Eye (tissue), 1 donor: ENCODE data around the gene CD72.
"Not testable (repeated sequence)": the region's sequence is repeated elsewhere in the genome, so short reads cannot be mapped to it uniquely, and the experiment has no call there.

ENCODE experiments used
- DNase-seq: peaks from one replicate; pipeline ENCODE4 v3.0.0-alpha.2; 2015

The CD72 gene

DNA sequence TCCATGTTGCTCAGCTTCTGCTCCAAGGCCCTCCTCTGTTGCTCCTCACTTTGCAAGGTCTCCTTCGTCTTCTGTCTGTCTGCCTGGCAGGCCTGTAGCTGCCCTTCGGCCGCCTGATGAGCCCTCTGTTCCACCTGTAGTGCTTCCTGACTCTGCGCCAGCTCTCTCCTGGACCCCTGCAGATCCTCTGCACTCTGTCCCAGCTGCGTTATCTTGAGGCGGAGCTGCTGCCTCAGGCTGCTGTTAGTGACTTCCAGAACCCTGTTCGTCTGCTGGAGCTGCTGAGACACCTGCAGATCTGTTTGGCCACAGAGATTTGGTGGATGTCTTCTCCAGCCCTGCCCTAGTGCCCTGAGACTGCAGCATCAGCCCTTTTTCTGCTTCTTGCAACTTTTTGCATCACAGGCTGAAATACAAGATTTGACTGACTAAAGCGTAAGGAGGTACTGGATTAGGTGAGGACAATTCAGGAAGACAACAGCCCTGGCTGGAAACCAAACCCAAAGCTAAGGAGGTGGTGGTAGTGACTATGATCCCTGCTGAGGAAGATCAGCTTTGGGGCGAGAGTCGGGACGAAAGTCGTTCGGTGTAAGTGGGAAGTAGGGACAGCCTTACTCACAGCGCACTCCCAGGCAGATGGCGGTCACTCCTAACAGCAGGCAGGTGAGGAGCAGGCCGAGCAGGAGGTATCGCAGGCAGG, 2.1 kb downstream of the CD72 start:
- DNase-seq = peak; percentile 6

DNA sequence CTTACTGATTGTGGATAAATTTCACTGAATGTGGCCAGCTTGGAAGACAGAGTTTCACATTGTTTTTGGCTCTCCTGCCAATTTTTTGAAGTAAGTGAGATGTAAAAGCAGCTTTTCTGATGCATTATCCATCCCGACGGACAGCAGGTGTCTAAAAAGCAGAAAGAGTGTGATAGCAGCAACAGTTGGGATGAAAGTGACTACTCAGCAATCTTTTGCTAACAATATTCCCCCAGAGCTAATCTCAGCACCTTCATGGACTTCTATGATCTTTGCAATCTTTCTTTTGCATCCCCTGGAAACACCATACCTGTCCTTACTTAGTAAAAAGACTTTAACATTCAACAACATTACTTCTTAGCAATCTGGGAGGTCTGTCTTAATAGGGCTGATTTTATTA, 5.4 kb downstream of the CD72 start:
- DNase-seq = no peak

DNA sequence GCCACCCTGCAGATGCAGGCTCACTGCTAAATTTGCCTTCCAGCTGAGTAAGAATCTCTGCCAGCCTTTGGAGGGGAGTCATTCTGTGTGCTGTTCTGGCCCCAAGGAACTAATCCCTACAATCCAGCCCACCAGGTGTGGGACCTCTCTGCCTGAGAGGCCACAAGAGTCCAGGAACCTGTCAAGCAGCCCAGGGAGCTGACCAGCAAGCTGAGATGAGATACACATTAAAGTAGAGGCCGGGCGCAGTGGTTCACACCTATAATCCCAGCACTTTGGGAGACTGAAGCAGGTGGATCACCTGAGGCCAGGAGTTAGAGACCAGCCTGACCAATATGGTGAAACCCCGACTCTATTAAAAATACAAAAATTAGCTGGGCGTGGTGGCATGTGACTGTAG, 6.1 kb downstream of the CD72 start:
- not testable (repeated sequence) for DNase-seq

DNA sequence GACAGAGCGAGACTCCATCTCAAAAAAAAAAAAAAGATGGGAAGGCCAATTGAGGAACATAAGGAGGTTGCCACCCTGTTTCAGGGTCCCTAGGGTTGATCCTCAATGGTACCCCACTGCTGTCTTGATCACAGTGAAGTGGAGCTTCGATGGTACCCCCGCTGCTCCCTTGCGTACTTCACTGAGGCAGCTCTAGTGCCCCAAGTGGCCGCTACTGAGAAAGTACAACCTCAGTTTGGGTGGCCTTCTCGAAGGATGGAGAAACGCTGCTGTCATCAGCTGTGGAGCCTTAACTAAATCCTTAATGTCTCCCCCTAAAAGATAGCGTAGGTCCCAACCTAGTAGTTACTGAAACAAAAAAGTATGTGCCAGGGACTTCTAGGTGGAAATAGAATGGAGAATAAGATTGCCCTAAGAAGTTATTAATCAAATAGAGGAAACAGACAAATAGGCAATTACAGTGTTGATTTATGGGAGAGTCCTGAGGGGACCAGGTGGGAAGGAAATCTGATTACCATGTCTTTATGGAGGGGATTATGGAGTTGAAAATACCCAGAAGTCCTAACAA, 6.9 kb downstream of the CD72 start:
- peak; percentile 66 for DNase-seq

DNA sequence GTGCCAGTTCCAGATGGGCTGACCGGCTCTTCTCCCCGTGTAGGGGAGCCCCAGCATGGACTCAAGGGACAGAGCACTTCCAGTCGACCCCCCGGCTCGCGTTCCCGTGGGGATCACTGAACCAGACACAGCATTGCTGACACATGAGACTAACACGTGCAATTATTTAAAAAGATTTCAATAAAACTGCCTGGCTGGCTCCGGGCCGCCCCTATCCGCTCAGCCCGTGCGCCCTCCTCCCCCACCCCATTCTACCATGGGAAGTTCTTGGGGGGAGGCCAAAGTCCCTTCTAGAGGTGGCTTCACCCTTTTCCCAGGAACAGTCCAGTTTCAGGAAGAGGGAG, 8.4 kb downstream of the CD72 start:
- DNase-seq = no peak

DNA sequence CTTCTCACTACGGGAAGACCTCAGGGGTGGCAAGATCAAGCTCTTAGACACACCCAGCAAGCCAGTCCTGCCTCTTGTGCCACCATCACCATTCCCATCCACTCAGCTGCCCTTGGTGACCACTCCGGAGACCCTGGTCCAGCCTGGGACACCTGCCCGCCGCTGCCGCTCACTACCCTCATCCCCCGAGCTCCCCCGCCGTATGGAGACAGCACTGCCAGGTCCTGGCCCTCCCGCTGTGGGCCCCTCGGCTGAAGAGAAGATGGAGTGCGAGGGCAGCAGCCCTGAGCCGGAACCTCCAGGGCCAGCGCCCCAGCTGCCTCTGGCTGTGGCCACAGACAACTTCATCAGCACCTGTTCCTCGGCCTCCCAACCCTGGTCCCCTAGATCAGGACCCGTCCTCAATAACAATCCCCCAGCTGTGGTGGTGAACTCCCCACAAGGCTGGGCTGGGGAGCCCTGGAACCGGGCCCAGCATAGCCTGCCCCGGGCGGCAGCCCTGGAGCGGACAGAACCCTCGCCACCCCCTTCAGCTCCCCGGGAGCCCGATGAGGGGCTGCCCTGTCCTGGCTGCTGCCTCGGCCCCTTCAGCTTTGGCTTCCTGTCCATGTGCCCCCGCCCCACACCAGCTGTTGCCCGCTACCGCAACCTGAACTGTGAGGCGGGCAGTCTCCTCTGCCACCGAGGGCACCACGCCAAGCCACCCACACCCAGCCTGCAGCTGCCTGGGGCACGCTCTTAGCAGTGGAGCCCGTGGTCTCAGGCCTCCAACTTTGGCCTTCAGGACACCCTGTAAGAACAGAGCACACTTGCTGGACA, 9.0 kb downstream of the CD72 start:
- no peak for DNase-seq

DNA sequence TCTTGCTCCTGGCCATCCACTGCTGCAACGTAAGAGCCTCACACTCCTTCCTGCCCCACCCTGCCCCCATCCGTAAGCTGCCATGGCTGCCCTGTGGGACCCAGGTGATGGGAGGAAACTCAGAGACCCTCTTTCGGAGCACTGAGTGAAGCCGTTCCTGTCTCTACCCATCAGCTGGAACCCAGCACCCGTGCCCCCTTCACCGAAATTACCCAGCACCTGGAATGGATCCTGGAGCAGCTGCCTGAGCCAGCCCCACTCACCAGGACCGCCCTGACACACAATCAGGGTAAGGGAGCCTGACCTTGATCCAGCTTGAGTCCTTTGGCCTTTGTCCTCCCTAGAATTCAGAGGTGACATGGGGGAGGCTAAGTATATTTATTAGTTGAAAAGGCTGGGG, 10.0 kb downstream of the CD72 start:
- DNase-seq = no peak

DNA sequence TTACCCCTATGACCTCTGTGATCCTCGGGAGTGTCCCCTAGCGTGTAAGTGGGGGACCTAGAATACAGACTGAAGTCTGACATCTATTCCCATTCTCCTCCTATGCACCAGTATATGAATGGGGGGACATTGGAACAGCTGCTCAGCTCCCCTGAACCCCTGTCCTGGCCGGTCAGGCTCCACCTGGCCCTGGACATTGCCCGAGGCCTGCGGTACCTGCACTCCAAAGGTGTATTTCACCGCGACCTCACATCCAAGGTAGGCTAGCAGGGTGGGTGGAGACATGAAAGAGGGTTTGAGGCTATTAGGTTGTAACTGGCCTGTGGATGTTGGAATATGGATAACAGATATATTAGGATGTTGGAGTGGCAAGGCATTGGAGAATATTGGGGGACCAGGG, 11.5 kb downstream of the CD72 start:
- DNase-seq = no peak

DNA sequence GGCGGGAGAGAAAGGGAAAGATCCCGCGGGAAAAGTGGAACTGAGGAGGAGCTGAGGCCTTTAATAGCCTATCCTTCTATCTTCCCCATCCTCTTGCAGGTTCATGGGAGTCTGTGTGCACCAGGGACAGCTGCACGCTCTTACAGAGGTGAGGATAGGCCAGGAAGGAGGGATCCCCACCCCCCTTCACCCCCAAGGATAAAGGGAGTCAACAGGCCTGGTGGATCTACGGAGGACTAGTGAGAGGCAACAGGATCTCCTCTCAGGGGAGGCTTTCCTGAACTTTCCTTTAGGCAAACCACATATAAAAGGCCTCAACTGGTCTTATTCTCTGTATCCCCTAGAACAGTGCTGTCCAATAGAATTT, 12.1 kb downstream of the CD72 start:
- peak; percentile 39 for DNase-seq

DNA sequence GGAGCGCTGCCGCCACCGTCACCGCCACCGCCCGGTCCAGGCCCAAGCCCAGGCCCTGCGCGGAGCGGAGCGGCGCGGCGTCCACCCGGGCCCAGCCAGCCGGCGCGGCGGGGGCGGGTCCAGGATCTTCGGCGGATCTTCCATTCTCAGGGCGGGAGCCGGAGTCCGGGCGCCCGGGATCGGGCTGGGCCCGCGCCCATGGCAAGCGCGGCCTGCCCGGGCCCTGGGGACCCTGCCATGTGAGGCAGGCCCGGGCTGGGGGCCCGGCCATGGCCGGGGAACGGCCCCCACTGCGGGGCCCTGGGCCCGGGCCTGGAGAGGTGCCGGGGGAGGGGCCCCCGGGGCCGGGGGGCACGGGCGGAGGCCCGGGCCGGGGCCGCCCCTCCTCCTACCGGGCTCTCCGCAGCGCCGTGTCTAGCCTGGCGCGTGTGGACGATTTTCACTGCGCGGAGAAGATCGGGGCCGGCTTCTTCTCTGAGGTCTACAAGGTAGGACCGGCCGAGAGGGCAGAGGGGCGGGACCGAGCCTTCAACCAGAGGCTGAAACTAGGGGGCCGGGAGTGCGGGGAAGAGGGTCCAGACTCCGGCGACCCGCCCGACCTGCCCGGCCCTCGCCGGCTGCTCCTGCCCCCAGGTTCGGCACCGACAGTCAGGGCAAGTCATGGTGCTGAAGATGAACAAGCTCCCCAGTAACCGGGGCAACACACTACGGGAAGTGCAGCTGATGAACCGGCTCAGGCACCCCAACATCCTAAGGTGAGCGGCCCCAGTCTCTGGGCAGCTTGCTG, 12.7 kb downstream of the CD72 start:
- peak; percentile 37 for DNase-seq

DNA sequence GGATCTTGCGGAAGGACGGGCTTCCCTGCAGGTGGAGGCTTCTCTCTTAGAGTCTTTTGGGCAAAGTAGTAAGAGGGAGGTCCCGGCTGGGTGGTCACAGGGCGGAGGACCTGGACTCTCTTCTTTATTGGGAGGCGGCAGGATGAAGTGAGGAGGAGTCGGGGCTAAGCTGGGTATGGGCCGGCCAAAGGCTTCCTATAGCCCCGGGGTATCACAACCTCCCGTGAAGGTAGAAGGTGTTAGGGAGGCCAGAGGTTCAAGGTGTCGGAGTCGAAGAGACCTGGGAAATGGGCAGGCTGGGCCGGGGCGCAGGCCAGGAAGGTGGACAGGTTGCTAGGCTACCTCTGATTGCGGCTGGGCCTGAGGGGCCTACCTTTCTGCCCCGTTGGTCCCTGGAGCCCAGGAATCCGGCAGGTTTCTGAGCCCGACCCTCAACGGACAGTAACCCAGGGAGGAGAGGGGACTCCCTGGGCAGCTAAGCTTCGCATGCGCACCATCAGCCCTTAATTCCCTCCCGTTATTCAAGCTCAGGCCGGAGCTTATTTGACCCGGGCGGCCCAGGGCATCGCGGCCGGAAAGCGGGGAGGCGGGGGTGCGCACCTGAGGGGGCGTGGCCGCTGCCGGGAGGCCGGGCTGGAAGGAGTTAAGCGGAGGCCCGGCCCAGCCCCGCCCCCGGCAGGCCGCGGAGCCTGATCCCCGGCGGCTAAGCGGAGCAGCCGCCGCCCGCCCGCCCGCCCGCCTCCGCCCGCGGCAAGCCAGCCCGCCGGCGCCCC, 13.4 kb downstream of the CD72 start, which contains the start of gene TESK1:
Gene TESK1 (plus strand): TSS at position 685 of the 773 bp plus-strand sequence. CDS start 358 bp downstream, outside the sequence.
- peak; percentile 87 for DNase-seq

DNA sequence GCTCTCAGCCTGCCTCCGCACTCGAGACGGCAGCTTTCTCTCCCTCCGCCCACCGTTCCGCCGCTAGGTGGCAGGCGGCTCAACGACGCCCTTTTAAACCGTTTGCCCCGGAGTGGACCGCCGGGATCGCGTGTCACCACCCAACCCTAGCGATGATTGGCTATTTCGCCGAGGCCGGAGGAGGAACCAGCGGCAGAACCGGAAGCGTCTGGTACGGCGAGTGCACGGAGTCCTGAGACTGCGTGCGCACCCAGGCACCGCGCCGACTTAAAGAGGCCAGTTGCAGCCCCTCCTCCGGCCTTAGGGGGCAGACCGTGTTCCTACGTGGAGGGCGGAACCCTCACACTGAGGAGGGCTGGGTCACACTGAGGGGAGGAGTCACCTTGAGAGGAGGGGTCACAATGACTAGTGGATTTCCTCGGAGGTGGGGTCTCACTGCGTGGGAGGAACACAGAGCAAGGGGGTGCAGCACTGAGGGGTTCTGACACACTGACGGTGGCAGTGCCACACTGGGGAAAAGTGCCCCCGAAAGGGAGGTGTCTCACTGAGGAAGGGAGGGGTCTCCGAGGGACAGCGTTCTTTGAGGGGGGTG, 14.1 kb downstream of the CD72 start:
- DNase-seq = peak; percentile 100

DNA sequence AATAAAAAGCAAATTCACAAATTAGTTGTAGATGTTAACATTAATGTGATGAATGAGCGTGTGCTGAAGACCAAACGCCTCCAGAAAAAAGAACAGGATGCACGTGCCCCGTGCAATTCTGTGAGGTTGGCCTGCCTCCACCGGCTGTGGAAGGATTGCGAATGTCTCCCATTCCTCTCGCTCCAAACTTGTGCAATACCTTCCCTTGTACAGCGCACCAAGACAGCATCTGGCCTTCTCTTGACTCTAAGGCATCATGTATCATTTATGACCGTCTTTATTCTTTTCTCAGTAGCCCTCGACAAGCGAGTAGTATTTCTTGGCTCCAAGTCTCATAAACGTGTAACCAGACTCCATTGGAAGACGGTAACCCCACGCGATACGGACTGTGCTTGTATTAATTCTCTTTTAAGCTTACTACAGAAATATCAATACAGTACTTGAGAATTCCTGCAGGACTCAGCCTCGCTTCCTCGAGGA, 14.7 kb downstream of the CD72 start:
- no peak for DNase-seq

DNA sequence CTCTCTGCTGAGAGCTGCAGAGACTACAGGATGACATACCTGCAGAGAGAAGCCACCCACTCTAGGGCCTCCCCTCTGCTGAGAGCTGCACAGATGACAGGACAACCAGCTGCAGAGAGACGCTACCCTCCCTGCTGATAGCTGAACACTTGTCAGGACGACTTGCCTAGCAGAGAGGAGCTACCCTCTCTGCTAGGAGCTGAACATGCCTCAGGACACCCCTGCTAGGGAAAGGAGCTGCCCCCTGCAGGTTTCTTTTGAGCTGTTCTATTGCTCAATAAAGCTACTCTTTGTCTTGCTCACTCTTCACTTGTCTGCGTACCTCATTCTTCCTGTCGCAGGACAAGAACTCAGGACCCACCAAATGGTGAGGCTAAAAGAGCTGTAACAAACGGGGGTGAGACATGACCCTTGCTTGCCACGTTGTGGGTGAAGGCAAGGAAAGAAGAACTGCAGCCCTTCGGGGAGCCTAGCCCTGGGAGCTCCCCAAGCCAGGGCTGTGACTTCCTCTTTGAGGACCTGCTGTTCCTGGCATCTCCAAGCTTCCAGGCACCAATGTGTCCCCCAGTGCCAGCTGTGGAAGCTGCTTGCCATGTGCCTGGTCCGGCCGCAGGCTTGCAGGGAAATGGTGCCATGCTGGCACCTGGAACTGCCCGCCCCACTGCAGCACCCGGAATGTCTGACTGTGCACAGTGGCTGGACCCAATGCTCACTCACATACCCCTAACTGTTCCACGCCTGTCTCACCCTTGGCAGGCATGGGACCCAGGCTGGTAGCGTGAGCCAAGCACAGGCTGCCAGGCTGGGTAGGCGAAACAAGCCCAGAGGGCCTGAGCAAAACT, 18.2 kb downstream of the CD72 start:
- no peak for DNase-seq

DNA sequence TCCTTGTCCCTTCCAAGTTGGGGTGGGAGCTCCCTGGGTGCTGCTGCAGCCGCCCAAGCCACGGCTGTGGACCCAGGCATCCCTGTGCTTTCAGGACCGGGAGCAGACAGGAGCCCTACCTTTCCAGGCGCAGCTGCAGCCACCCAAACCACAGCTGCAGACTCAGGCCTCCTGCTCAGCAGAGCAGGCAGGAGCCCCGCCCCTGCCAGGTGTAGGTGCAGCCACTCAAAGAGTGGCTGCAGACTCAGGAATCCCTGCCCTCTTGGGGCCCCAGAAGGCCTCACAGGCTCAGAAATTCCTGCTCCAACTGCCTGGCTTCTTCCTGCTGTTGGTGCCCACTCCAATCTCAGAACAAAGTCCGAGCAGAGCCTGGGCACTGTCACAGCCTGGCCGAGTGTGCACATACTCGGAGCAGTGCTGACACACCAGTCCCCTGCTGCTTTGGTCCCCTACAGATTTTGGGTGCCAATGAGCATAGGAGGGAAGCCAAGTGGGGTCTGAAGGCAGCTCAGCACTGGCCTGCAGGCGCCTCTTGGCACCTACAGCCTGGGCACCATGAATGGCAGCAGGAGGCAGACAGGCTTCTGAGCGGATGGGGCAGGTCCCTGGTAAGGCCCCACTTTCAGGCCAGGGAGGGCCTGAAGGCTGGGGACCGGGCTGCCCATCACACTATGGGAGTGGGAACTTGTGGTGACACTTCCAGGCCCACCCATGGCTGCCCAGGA, 19.2 kb downstream of the CD72 start:
- DNase-seq = no peak

DNA sequence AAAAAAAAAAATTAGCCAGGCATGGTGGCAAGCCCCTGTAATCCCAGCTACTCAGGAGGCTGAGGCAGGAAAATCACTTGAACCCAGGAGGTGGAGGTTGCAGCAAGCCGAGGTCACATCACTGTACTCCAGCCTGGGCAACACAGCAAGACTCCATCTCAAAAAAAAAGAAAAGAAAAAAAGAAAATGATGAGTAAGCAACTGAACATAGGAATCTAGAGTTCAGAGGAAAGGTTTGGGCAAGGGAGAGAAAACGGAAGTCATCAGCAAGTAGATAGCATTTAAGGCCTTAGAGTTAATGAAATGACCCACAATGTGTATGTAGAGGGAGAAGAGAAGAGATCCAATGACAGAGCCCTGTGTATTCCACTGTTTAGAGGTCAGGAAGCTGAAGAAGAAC, 21.3 kb downstream of the CD72 start:
- DNase-seq = not testable (repeated sequence)

DNA sequence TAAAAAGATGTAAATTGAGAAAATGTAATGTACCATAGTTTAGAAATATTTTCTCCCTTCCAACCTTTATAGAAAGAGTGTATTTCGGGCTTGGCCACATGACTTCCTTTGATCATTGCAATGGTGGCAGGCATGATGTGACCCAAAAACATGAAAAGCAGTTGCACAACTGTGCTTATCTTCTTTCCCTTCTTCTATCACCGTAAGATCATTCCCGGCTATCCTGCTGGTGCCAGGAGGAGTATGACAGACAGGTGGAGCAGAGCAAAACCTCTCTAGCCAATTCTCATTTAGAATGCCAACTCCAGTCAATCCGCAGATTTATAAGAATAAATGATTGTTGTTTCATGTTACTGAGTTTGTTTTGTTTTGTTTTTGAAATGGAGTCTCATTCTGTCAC, 23.7 kb downstream of the CD72 start:
- no peak for DNase-seq

DNA sequence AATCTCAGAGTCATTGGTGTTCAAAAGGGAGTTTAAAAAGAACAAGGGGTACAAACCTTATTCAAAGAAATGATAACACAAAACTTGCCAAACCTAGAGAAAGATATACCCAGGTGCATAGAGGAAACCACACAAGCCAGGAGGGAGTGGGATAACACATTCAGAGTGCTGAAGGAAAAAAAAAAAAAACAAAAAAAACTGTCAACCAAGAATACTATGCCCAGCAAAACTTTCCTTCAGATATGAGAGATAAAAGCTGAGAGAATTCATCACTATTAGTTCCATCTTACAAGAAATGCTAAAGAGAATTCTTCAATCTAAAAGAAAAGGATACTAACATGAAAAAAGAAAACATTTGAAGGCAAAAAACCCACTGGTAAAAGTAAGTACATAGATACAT, 24.6 kb downstream of the CD72 start:
- peak; percentile 5 for DNase-seq

DNA sequence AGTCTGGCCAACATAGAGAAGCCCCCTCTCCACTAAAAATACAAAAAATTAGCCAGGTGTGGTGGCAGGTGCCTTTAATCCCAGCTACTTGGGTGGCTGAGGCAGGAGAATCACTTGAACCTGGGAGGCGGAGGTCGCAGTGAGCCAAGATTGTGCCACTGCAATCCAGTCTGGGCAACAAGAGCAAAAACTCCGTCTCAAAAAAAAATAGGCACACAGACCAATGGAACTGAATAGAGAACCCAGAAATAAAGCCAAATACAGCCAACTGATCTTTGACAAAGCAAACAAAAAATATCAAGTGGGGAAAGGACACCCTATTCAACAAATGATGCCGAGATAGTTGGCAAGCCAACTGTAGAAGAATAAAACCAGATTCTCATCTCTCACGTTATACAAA, 29.7 kb downstream of the CD72 start:
- DNase-seq = not testable (repeated sequence)

DNA sequence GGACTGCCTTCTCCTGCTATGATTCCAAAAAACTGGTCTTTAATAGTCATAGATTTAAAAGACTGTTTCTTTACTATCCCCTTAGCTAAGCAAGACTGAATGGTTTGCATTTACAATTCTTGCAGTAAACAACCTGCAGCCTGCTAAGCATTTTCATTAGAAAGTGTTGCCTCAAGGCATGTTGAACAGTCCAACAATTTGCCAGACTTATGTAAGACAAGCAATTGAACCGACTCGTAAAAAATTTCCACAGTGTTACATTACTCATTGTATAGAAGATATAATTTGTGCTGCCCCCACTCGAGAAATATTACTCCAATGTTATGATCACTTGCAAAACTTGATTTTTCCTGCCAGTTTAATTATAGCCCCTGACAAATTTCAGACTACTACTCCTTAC, 33.5 kb downstream of the CD72 start:
- not testable (repeated sequence) for DNase-seq
